ENCODE data around the gene ICA1. TPM values are rescaled to one million over a fixed set of nuclear protein-coding genes. Genes with fewer than 3 reads are reported as not detected.

The ICA1 gene
- total RNA-seq, 2 experiments from 2014 or later, result 0.34 to 1.3 TPM

- intact Hi-C loops (cut with micrococcal nuclease), result loop anchor here (1.0 kb wide), 1 partner anchor 8 kb away; no protein-coding TSS in a partner anchor
- H3K4me3 Mint-ChIP-seq, result no peak overlapping the region
- no peaks in the 10 kb centered on the region for H3K9me3 Mint-ChIP-seq
- ATAC-seq (no peak), DNase-seq (no peak)
- H3K27me3 Mint-ChIP-seq, result no peaks in the 10 kb centered on the region
- no peaks in the 10 kb centered on the region for H3K36me3 Mint-ChIP-seq (ENCODE audit: low read depth)
- no peak for TF ChIP-seq CTCF (IDR thresholded peaks at IDR 0.05)
- POLR2A ChIA-PET, result interaction anchor here (1.0 to 1.4 kb wide), 2 partner anchors 15 to 17 kb away, joined by 3 to 4 read pairs; no protein-coding TSS in a partner anchor
- no peaks in the 10 kb centered on the region for H3K4me1 Mint-ChIP-seq (ENCODE audit: low read depth)
- no peak overlapping the region for H3K27ac Mint-ChIP-seq
- CTCF ChIA-PET, result interaction anchor here (1.3 kb wide), 1 partner anchor 29 kb away, joined by 3 read pairs; no protein-coding TSS in a partner anchor
These were observed 101.1 kb downstream of the ICA1 start for GRCh38 chr7:8160779-8161345.

GRCh38 chr7:8160250-8160649 is 101.7 kb downstream of the ICA1 start:
- no peaks in the 10 kb centered on the region for H3K9me3 Mint-ChIP-seq
- TF ChIP-seq CTCF (IDR thresholded peaks at IDR 0.05), result no peak
- intact Hi-C loops (cut with micrococcal nuclease), result no loop called here
- H3K36me3 Mint-ChIP-seq (ENCODE audit: low read depth), result no peaks in the 10 kb centered on the region
- no peak overlapping the region for H3K4me3 Mint-ChIP-seq
- no peak for DNase-seq
- ATAC-seq, result no peak
- CTCF ChIA-PET, result interaction anchor here (1.3 kb wide), 1 partner anchor 30 kb away, joined by 3 read pairs; no protein-coding TSS in a partner anchor
- POLR2A ChIA-PET, result interaction anchor here (1.0 to 1.4 kb wide), 2 partner anchors 16 to 17 kb away, joined by 3 to 4 read pairs; no protein-coding TSS in a partner anchor
- H3K27me3 Mint-ChIP-seq, result no peaks in the 10 kb centered on the region
- no peak overlapping the region for H3K27ac Mint-ChIP-seq
- H3K4me1 Mint-ChIP-seq (ENCODE audit: low read depth), result no peaks in the 10 kb centered on the region

- TF ChIP-seq CTCF (IDR thresholded peaks at IDR 0.05), result no peak
- Mint-ChIP-seq H3K36me3 (ENCODE audit: low read depth) (no peaks in the 10 kb centered on the region), H3K27ac (no peak overlapping the region), H3K4me3 (no peak overlapping the region), H3K9me3 (no peaks in the 10 kb centered on the region), H3K27me3 (no peaks in the 10 kb centered on the region), H3K4me1 (ENCODE audit: low read depth) (no peaks in the 10 kb centered on the region)
- POLR2A ChIA-PET, result no interaction called here
- intact Hi-C loops (cut with micrococcal nuclease), result no loop called here
- no peak for DNase-seq
- ATAC-seq, result no peak
- CTCF ChIA-PET, result no interaction called here
These were observed 102.4 kb downstream of the ICA1 start for GRCh38 chr7:8159595-8159994.

GRCh38 chr7:8157296-8157695 is 104.7 kb downstream of the ICA1 start:
- ChIA-PET CTCF (interaction anchor here (0.6 to 1.4 kb wide), 2 partner anchors 8 to 116 kb away, joined by 3 read pairs; no protein-coding TSS in a partner anchor), POLR2A (no interaction called here)
- DNase-seq, result no peak
- Mint-ChIP-seq H3K4me1 (ENCODE audit: low read depth) (peaks cover 8% of the 10 kb centered on the region), H3K27me3 (no peaks in the 10 kb centered on the region), H3K36me3 (ENCODE audit: low read depth) (peaks cover 3% of the 10 kb centered on the region), H3K9me3 (peaks cover 5% of the 10 kb centered on the region), H3K27ac (no peak overlapping the region), H3K4me3 (no peak overlapping the region)
- intact Hi-C loops (cut with micrococcal nuclease), result no loop called here
- TF ChIP-seq CTCF (IDR thresholded peaks at IDR 0.05), result no peak
- no peak for ATAC-seq

- peaks cover 8% of the 10 kb centered on the region for H3K9me3 Mint-ChIP-seq
- peaks cover 3% of the 10 kb centered on the region for H3K36me3 Mint-ChIP-seq (ENCODE audit: low read depth)
- H3K4me1 Mint-ChIP-seq (ENCODE audit: low read depth), result peaks cover 10% of the 10 kb centered on the region
- ChIA-PET CTCF (no interaction called here), POLR2A (no interaction called here)
- H3K27me3 Mint-ChIP-seq, result no peaks in the 10 kb centered on the region
- intact Hi-C loops (cut with micrococcal nuclease), result no loop called here
- ATAC-seq (no peak), DNase-seq (no peak)
- no peak overlapping the region for H3K27ac Mint-ChIP-seq
- TF ChIP-seq CTCF (IDR thresholded peaks at IDR 0.05), result no peak
- no peak overlapping the region for H3K4me3 Mint-ChIP-seq
These were observed 106.1 kb downstream of the ICA1 start for GRCh38 chr7:8155836-8156235.

Data from activated CD8-positive, alpha-beta T cell treated with anti-CD3 and anti-CD28 coated beads for 36 hours (primary cell).